Stimulated activated naive CD4-positive, alpha-beta T cell (primary cell): ENCODE data around the gene FPR3.
"Not testable (repeated sequence)": the region's sequence is repeated elsewhere in the genome, so short reads cannot be mapped to it uniquely, and the experiment has no call there.

Experiments used
- DNase-seq, 6 experiments: peaks; one replicate each; lab custom pipeline; 2025; lab: John Stamatoyannopoulos, UW

Gene FPR3

DNA sequence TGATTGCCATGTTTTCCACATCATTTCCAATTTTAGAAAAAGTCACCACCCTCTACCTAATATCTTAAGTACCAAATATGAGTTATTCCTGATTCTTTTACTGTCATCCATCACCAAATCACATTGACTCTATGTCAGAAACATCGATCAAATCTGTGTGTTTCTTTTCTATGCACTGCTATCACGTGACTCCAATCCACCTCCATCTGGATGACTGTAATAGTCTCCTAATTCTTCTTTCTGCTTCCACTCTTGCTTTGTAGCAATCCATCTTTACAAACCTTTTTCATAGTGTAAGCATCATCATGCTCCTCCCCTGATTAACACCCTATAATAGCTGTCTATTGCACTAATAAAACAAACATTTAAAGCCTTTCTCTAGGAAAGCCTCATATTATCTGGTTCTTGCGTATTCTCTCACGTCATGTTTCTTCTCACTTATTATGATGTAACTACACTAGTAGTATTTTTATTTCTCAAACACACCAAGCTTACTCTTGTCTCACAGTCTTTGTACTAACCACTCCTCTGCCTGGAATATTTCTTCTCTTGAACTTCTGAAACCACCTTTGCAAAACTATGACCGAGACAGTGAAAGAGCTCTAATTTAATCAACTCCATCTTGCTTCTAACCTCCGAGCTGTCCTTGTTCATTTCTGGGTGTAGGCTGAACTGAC, 10.7 kb upstream of the FPR3 start:
- no peak for DNase-seq

DNA sequence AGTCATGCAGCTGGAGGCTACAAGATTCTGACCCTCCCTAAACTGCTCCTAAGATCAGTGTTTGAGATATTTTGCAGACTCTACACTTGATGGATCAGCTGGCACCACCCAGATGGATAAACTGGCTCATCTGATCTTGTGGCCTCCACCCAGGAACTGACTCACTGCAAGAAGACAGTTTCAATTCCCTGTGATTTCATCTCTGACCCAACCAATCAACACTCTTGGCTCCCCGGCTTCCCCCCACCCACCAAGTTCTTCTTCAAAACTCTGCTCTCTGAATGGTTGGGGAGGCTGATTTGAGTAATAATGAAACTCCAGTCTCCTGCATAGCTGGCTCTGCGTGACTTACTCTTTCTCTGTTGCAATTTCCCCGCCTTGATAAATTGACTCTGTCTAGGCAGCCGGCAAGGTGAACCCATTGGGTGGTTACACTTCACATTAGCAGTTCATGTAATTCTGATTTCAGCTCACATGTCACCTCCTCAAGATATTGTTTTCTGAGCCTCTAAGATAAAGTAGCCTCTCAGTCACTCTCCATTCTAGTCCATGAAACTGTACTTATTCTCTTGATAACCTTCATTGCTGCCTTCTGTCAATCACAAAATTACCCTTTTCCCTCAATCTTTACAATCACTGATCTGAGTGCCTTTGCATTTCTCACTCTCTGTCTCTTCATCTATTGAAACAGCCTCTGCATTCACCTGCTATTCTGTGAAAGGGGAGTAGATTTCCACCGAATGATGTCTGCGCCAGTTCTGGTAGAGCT, 9.9 kb upstream of the FPR3 start:
- no peak for DNase-seq

DNA sequence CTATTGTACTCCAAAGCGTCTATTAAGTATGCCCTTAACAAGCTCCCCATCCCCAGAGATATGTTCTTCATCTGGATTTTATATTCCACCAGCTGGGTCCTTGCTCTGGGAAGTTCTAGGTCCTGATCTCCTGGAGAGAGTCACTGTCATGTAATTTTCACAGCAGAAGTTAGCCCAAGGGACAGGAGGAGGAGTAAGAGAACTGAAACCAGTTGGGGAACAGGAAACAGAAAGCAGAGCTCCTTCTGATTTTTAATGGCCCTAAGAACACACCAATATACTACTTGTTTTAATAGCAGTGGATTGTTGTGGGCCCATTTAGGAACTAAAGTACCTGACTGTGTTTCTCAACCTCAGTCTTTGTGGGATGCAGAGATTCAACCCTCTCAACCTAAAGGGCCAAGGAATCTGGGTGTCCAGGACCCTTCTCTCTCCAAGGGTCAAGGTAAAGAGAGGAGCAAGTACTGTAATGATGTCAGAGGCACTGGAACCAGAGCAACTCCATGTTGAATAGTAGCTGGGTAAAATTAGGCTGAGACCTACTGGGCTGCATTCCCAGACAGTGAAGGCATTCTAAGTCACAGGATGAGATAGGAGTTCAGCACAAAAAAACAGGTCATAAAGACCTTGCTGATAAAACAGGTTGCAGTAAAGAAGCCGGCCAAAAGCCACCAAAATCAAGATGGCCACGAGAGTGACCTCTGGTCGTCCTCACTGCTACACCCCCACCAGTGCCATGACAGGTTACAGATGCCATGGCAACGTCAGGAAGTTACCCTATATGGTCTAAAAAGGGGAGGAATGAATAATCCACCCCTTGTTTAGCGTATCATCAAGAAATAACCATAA, 8.1 kb upstream of the FPR3 start:
- DNase-seq: no peak

DNA sequence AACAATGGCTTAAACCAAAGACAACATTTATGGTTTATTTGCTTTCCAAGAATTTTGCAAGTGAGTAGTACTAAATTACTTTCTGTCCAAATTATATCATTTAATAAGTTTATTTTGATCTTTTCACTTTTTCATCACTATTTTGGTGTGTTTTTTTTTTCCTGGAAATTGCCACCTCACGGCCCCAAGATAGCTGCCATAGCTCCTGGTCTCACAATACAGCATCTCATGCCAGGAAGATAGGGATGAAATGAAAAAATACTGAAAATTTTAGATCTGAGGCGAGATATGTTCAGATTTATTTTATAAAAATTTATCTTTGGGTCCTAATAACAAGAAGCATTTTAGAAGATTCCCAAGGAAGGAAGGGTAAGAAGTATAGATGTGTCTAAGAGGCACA, 6.9 kb upstream of the FPR3 start:
- DNase-seq: no peak

DNA sequence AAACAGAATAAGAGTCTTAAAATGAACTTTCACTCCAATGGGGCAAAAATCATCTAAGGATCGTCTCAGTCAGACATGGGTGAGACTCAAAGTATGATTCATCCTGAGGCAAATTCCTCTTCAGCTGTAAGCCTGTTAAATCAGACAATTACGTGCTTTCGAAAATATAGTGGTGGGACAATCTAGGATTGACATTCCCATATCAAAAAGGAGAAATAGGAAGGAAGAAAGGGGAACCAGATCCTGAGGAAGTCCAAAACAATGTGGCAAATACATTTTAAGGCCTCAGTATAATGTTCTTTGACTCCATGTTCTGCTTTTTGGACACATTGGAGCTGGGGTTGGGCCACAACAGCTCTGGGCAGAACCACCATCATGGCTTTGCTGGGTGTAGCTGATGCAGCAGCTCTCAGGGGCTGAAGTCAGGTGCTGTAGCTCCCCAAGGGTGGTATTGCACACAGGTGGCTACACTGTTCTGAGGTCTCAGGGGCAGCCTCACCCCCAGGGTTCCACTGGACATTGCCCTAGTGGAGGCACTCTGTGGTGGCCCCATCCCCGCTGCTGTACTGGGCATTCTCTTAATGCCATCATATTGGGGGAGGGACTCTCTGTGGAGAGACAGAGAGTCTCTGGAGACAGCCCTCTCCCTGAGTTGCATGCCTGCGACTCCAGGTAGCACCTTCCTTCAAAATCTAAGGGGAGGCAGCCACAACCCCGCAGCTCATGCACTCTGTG, 5.7 kb upstream of the FPR3 start:
- DNase-seq: no peak

DNA sequence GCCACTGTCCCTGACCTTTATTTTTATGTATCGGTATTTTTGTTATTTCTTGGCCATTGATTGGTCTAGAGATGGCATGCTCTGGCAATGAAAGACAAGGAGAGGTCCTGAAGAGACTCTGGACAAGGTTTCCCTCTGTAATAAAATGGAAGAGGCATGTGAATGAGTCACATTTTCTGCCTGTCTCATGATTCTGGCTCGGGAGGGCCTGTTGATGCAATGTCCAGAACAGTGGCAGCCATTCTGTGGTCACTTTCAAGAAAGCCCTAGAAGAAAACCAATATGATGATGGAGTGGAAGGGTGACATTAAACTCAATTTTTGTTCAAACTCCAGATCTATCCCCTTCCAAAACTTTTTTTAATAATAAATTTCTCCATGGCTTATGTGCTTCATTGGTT, 2.0 kb upstream of the FPR3 start:
- no peak for DNase-seq

DNA sequence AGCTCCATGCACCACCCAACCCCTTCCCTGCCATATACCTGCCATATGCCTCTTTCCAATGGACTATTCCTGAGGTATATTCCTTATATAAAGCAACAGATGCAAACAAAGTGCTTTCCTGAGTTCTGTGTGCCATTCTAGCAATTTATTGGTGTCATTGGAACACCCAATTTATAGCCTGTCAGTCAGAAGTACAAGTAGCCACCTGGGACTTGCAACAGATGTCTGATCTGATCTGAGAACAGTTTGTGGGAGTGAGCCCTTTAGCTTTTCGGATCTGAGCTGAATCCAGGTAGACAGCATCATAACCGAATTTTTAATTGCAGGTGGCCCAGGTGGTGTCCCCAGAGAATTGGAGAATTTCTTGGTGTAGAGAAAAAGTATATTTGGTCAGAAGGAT, 963 bp upstream of the FPR3 start:
- DNase-seq: no peak

DNA sequence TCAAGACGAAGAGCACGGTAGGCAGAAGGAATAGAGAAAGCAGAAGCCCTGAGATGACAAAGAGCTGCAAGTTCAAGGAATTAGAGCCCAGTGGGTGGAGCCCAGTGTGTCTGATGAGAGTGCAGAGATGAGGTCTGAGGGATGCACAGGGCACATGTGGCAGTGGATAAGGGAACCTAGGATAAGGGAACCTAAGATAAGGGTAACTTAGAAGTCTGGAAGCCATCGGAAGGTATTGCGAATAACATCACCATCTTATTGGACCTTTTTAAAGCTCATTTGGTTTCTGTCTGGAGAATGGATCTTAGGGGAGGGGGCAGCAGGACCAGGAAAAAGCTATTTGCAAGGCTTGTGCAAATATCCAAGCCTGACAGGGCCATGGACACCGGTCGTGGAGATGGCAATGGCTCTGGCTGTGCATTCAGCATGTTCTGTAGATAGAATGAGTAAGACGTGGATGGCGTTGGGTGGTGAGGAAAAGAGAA, 1.3 kb downstream of the FPR3 start:
- no peak for DNase-seq

DNA sequence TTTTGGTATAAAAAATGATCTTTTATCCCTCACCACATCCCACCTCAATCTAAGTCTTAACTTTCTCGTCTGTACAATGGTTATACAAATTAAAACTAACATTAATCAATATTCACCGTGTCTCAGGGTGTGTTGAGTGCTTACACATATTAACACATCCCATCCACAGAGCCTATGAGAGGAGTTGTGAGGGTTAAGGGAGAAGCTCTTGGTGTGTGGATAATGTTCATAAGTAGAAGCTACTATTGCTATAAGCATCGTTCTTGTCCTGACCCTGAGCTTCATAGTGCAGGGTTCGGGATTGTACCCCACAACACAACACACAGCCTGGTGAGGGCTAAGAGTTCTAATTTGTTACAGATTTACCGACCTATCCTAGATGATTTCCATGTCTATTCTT, 2.5 kb downstream of the FPR3 start:
- no peak for DNase-seq

DNA sequence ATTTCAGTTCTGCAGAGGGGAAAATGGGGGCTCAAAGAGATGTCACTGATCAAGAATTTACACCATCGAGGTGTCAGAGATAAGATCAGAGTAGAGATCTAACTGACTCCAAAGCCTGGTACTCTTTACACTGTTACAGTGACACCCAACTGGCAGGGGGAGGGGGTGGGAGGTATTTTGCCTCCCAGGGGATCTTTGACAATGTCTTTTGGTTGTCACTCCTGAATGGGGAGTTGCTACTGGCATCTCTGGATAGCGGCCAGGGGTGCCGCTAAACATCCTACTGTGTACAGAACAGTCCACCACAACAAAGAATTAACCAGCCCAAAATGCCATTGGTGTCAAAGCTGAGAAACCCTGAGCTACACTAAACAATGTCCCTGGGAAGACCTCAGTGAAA, 3.1 kb downstream of the FPR3 start:
- DNase-seq: no peak

DNA sequence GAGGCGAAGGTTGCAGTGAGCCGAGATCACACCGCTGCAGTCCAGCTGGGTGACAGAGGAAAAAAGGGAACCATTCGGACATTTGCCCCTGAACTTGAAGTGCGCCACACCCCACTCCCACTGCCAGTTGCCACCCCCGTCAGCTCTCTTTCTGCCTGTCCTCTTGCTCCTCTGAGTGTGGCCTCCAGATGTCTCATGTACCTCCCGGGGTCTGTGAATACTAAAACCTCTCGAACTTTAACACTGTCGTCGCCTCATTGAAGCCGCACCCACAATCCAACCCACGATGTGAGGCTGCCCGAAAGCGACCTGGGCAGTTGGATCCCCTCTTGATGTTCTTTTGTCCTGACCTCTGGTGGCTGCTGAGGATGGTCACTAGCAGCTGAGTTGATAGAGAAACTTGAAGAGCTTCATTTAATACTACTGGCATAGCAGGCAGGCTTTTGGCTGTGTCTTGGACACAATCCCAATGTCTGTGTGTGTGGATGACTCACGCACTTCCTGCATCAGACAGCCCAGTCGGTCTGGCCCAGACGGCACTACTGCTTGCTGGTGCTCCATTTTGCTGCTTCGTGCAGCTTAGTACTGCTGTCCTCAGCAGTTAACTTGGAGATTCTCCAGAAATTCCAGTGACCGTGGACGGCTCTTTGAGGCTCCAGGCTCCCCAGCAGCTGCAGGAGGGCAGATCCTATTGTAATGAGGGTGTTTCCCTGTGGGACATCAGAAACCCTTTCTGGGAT, 4.2 kb downstream of the FPR3 start:
- no peak for DNase-seq

DNA sequence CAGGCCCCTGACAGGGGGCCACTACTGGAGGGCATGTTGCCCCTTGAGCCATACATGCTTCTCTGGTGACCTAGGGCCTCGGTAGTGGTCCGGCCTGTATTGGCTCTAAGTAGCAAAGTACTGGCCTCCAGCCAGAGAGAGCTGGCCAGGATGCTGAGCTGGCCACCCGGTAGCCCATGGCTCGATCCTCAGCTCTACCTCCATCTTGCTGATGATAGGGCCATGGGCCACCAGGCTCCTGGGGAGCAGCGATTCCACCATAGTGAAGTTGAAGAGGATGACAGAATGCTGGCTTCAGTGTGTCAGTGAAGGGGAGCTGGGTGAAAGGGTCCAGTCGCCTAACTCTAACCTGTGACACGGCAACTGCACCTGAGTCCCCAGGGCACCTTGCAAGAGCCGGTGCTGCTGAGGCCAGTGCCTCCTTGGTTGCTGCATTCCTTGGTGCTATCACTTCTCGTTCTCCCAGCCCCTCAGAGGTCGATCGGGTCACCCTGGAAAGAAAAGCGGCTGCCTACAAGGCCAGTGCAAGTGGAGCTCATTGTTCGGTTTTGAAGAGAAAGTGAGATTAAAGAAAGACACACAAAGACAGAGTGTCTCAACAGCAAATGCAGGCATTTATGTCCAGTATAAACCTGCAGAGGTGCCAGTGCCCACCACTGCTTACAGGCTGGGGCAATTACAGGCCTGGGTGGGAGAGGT, 5.0 kb downstream of the FPR3 start:
- no peak for DNase-seq

DNA sequence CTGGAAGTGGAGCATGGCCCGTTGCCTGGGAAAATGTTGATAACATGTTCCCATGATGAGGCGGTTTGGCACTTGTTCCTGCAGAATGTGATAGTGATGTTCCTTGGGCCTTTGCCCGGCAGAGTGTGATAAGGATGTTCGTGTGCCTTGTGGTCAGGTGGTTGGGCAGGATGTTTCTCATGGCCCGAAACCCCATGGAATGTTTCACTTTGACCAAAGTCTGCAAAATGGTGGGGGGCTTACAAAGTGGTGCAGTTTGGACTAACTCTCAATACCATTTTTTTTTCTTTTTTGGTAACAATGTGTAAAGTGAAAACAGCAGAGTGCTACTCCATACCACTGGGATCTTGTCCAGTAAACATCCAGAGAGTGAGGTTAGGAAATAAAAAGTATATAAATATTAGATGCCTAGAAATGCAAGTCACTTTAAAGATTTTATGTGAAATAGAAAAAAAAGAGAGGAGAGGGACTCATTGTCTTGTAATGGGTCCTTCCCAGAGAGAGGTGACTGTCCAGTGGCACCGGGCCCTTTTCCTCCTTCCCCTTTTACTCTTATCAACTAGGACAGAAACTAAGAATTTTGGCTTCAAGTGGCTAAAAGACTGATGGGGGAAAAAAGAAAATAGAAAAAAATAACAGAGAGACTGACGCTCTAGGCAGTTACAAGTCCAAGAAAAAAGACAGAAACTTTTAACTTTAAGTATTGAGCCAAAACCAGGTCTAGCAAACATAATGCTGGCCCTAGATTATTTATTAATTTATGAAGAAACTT, 5.7 kb downstream of the FPR3 start:
- DNase-seq: no peak

DNA sequence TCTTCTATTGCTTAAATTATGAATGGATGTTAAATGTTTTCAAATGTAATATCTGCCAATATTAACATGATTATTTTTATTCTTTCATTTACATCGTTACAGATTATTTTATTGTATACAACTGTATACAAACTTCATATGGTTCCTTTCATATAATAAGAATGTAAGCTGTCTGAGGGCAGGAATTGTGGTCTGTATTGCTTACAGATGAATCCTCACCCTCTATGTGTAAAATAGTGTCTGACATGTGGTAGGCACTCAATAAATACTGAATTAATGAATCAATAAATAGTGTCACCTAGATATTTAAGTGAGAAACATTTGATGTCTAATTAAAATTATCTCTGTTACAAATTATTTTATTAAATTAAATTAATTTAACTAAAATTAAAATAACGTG, 7.8 kb downstream of the FPR3 start:
- DNase-seq: no peak

DNA sequence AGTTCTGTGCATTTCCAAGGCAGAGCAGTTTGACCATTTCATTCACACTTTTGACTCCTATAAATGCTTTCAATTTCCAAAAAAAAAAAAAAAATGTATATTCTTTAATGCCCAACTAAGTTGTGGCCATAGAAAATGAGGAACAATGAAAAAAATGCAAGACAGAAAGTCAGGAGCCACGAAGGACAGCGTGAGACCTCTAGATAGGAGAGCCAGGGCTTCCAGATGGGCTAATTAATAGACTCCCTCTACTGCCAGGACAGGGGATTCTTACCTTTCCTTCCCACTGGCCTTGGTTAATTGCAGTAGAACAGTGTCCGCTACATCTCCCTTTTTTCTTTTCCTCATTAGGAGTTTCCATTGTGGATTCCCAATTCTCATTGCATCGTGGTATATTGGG, 8.6 kb downstream of the FPR3 start:
- no peak for DNase-seq

DNA sequence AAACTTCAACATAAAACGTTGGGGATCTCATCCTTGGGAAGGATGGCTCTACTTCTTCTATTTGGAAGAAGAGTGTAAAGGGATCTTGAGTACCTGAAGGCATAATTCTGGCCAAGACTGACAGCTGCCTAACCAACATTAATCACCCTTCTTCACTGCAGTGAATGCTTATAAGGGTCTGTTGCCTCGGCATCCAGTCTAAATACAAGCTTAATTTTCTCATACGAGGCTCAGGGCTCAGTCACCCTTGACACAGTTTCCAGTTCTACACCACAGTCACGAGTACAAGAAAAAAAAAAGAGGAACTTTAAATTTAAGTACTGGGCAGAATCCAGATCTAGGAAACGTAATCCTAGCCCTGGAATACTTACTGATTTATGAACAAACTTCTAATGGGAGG, 9.0 kb downstream of the FPR3 start:
- no peak for DNase-seq

DNA sequence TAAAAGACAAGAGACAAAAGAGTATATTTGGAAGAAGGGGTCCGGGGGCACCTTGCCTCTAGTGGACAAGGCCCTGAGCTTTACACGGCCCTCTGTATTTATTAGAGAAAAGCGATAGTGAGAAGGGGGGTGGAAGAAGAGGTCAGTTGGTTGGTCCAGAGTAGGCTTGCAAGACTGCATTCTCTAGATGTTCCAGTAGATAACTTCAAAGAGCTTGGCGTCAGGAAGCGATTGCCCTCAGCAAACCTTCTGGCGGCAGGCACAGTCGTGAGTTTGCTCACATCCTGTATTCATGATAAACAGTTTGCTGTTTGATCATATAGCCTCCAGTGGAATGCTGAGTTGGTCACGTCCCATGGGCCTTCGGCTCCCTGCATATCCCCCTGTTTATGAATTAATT, 9.8 kb downstream of the FPR3 start:
- DNase-seq: not testable (repeated sequence)

DNA sequence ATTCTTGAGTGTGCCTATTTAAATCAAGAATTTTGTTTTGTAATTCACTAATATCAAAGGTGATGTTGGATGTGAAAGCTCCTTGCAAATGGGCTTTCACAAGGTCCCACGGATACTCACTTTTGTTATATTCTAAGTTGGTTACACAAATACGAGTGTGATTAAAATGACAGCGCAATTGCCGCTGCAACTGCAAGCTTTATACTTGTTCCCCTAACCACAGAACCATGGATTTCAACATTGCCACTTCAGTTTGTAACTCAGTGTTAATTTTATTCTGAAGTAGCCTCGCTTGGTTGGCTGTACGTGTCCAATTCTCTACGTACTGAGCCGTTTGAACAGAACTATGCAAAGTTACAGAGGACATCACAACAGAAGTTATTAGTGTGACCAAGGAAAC, 10.4 kb downstream of the FPR3 start:
- DNase-seq: not testable (repeated sequence)

DNA sequence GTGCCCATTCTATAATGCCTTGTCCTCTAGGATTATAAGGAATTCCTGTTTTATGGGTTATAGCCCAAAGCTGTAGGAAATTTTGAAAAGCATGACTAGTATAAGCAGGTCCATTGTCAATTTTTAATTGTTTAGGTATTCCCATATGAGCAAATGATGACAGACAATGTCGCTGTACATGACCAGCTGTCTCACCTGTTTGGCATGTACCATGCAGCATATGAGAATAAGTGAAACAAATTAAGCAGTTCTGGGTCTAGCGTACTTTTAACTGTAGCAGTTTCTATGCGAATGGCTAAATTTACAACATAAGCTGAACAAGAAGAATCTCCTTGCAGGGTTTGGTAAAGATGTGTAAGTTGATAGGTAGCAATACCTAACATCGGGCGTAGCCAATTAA, 11.6 kb downstream of the FPR3 start:
- not testable (repeated sequence) for DNase-seq

DNA sequence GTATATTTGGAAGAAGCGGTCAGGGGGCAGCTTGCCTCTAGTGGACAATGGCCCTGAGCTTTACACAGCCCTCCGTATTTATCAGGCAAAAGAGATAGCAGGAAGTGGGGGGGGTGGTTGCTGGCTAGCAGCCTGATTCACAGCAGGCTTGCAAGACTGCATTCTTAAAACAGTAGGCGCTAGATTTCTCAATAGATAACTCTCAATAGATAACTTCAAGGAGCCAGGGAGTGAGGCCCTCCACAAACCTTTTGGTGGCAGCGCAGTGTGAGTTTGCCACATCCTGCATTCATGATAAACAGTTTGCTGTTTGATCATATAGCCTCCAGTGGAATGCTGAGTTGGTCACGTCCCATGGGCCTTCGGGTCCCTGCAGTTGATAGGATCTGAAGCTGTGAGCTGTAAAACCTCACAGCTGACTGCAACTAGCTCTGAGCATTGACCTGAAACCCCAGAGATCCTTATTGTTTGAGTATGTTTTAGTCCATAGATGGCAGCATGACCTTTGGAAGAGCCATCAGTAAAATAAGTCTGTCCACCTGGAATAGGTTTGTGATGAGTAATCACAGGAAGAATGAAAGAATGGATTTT, 12.2 kb downstream of the FPR3 start:
- no peak for DNase-seq
